HG03108 (cell line): ENCODE results near the gene MYL3.

Experiments used
- ATAC-seq: cut with Tn5 transposase; IDR thresholded peaks from one replicate; pipeline ENCODE4 v1.9.1; 2021; ENCODE audit warnings: moderate library complexity; ENCODE audit not compliant: unreplicated experiment

The MYL3 gene

GRCh38 chr3:46900007-46900292 is 36.7 kb upstream of the MYL3 start:
- no peak for ATAC-seq

- ATAC-seq: no peak
Measured at GRCh38 chr3:46899151-46900006, 36.1 kb upstream of the MYL3 start.

- no peak for ATAC-seq
Measured at GRCh38 chr3:46898321-46899150, 35.3 kb upstream of the MYL3 start.

GRCh38 chr3:46897829-46898320 is 34.6 kb upstream of the MYL3 start:
- ATAC-seq: no peak

GRCh38 chr3:46897031-46897430 is 33.8 kb upstream of the MYL3 start:
- no peak for ATAC-seq

GRCh38 chr3:46896386-46896785 is 33.1 kb upstream of the MYL3 start:
- ATAC-seq: no peak

- ATAC-seq: no peak
Measured at GRCh38 chr3:46895761-46896160, 32.5 kb upstream of the MYL3 start.

- ATAC-seq: no peak
Measured at GRCh38 chr3:46895204-46895660, 32.0 kb upstream of the MYL3 start.

- no peak for ATAC-seq
Measured at GRCh38 chr3:46894256-46894655, 31.0 kb upstream of the MYL3 start.

- no peak for ATAC-seq
Measured at GRCh38 chr3:46893763-46894162, 30.5 kb upstream of the MYL3 start.

GRCh38 chr3:46893146-46893748 is 30.0 kb upstream of the MYL3 start:
- no peak for ATAC-seq

GRCh38 chr3:46892285-46893145 is 29.3 kb upstream of the MYL3 start:
- no peak for ATAC-seq

GRCh38 chr3:46891132-46891531 is 27.9 kb upstream of the MYL3 start:
- ATAC-seq: no peak

GRCh38 chr3:46890132-46890531 is 26.9 kb upstream of the MYL3 start:
- ATAC-seq: no peak

- ATAC-seq: no peak
Measured at GRCh38 chr3:46889381-46890110, 26.3 kb upstream of the MYL3 start.

- ATAC-seq: no peak
Measured at GRCh38 chr3:46888705-46889104, 25.5 kb upstream of the MYL3 start.

- no peak for ATAC-seq
Measured at GRCh38 chr3:46887980-46888494, 24.8 kb upstream of the MYL3 start.

- no peak for ATAC-seq
Measured at GRCh38 chr3:46885612-46886011, 22.4 kb upstream of the MYL3 start.

- ATAC-seq: no peak
Measured at GRCh38 chr3:46884929-46885328, 21.7 kb upstream of the MYL3 start.

GRCh38 chr3:46884427-46884826 is 21.2 kb upstream of the MYL3 start:
- ATAC-seq: no peak
